Cardiac muscle cell (in vitro differentiated cells and primary cell): ENCODE results near the gene COMMD7. TPM values are rescaled to one million over a fixed set of nuclear protein-coding genes. Genes with fewer than 3 reads are reported as not detected.

ENCODE experiments used
- DNase-seq, 2 donors: peaks; one replicate each; pipeline versions ENCODE4 v3.0.0 to v3.0.0-alpha.2; 2010 to 2017; ENCODE audit warnings: low read depth in 1 of 2, low spot score in 1 of 2
- H3K27ac ChIP-seq: fragments of 200-600 bp; sonication (generic); 2 replicates; pipeline ENCODE4 v1.5.1; 2016
- H3K27me3 ChIP-seq: fragments of 200-600 bp; sonication (generic); 2 replicates; pipeline ENCODE4 v1.6.0; 2016; ENCODE audit warnings: control low read depth
- H3K36me3 ChIP-seq: fragments of 200-600 bp; sonication (generic); 2 replicates; pipeline ENCODE4 v1.5.1; 2016; ENCODE audit warnings: control low read depth
- H3K4me1 ChIP-seq: fragments of 200-600 bp; sonication (generic); 2 replicates; pipeline ENCODE4 v1.8.1; 2017; ENCODE audit warnings: low read depth, mild to moderate bottlenecking, mixed run types
- H3K4me3 ChIP-seq: fragments of 200-600 bp; sonication (generic); 2 replicates; pipeline ENCODE4 v1.5.1; 2016; ENCODE audit warnings: mild to moderate bottlenecking
- H3K9me3 ChIP-seq: fragments of 200-600 bp; sonication (generic); 2 replicates; pipeline ENCODE4 v1.5.1; 2017; ENCODE audit warnings: low read depth, mild to moderate bottlenecking, control low read depth
- CTCF ChIP-seq: IDR thresholded peaks from 2 replicates; pipeline ENCODE4 v1.5.1; 2012; ENCODE audit warnings: low read depth, mild to moderate bottlenecking, low read length
- polyA plus RNA-seq: library from polyadenylated mRNA; unstranded; fragments of >200 nt; fragmentation: Nextera tagmentation; extraction: Ambion mirVana; gene quantifications from 2 replicates; pipeline ENCODE4 v1.2.1, GENCODE V29; 2016
- total RNA-seq: library from RNA; depleted of rRNA; stranded (reverse); fragments of >200 nt; gene quantifications from 2 replicates; pipeline ENCODE4 v1.2.3, GENCODE V29; 2016

The COMMD7 gene
- total and polyA plus RNA-seq, 2 experiments from 2014 or later = 36.1 to 156 TPM

GRCh38 chr20:32680544-32681174 lies 62.6 kb downstream of the COMMD7 start:
- Histone ChIP-seq H3K4me3 (no peak overlapping the region), H3K36me3 (no peaks in the 10 kb centered on the region), H3K27ac (peak overlapping the region; percentile 75), H3K27me3 (no peaks in the 10 kb centered on the region), H3K4me1 (peaks cover 19% of the 10 kb centered on the region), H3K9me3 (no peaks in the 10 kb centered on the region)
- no peak for DNase-seq
- no peak for TF ChIP-seq CTCF

GRCh38 chr20:32678948-32679347 lies 64.3 kb downstream of the COMMD7 start:
- H3K27ac ChIP-seq = no peak overlapping the region
- H3K9me3 ChIP-seq = no peaks in the 10 kb centered on the region
- peak in 1 of 2 donors; percentile 31 for DNase-seq
- H3K4me1 ChIP-seq = peaks cover 21% of the 10 kb centered on the region
- no peak for TF ChIP-seq CTCF
- H3K27me3 ChIP-seq = no peaks in the 10 kb centered on the region
- no peaks in the 10 kb centered on the region for H3K36me3 ChIP-seq
- H3K4me3 ChIP-seq = no peak overlapping the region

- H3K9me3 ChIP-seq = no peaks in the 10 kb centered on the region
- H3K27ac ChIP-seq = no peak overlapping the region
- DNase-seq = no peak
These were observed 67.9 kb downstream of the COMMD7 start for GRCh38 chr20:32675223-32675975.

GRCh38 chr20:32674362-32674789 lies 68.9 kb downstream of the COMMD7 start:
- no peaks in the 10 kb centered on the region for H3K9me3 ChIP-seq
- peaks cover 10% of the 10 kb centered on the region for H3K4me1 ChIP-seq
- no peaks in the 10 kb centered on the region for H3K27me3 ChIP-seq
- peak overlapping the region; percentile 60 for H3K27ac ChIP-seq
- no peaks in the 10 kb centered on the region for H3K36me3 ChIP-seq
- DNase-seq = peak; percentile 64
- TF ChIP-seq CTCF = peak; percentile 82
- no peak overlapping the region for H3K4me3 ChIP-seq

More at GRCh38 chr20:32675223-32675975, 67.9 kb downstream of the COMMD7 start:
- Histone ChIP-seq H3K4me1 (peaks cover 15% of the 10 kb centered on the region), H3K4me3 (no peak overlapping the region), H3K36me3 (no peaks in the 10 kb centered on the region), H3K27me3 (no peaks in the 10 kb centered on the region)
- no peak for TF ChIP-seq CTCF

- Histone ChIP-seq H3K4me3 (no peak overlapping the region), H3K36me3 (no peaks in the 10 kb centered on the region), H3K4me1 (peaks cover 10% of the 10 kb centered on the region), H3K27ac (peak overlapping the region; percentile 60), H3K9me3 (no peaks in the 10 kb centered on the region), H3K27me3 (no peaks in the 10 kb centered on the region)
- no peak for DNase-seq
- no peak for TF ChIP-seq CTCF
These were observed 70.0 kb downstream of the COMMD7 start for GRCh38 chr20:32672982-32673851.
